HG03139 (cell line): ENCODE results near the gene TMPRSS5.

Experiments used
- ATAC-seq: cut with Tn5 transposase; IDR thresholded peaks from one replicate; pipeline ENCODE4 v1.9.1; 2021; ENCODE audit not compliant: unreplicated experiment

Gene TMPRSS5

DNA sequence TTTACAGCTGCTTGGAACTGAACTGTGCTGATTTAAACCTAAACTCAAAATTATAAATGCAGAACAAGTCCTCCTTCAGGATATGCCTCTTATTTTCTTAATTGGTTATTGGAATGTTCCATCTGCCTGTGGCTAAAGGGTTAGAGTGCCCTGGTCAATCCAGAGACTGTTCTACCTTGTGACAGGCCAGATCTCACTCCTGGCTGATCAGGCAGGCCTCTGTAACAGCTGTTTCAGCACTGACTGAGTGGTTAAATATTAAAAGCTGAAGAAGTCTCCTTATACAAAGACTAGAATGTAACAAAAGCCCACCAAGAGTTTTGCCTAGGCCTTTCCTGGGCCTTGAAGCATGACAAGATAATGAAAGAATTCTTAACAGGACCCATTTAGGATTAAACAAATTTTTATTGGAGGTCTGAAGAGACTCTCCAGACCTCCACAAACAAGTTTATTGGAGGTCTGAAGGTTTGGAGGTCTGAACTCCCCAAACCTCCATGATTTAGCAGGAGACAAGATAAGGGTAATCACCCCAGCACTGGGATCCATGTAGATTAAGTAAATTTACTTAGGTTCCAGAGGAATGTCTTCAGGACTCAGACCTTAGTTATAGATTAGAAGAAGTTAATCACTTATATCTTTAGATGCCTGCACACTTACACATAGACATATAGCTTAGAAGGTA lies 35.8 kb downstream of the TMPRSS5 start:
- ATAC-seq, result no peak

DNA sequence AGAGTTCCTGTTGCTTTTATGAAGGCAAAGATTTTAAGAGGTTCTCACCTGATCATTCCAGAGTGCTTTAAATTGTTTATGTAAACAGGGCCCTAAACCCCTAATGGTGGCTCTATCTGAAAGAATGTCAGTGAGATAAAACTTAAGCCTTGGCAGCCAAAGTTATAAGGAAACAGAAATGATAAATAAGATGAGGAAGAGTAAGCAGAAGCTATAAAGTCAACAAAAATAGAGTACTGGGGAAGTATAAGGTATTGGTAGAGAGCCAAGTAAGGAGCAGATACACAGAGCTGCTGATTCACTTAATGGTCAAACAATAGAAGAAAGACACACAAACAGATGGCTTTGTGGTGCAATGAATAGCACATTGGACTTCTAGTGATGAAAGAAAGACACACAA lies 37.9 kb downstream of the TMPRSS5 start:
- no peak for ATAC-seq

- no peak for ATAC-seq
Measured at GRCh38 chr11:113667801-113668200, 38.3 kb downstream of the TMPRSS5 start.

- no peak for ATAC-seq
Measured at GRCh38 chr11:113666584-113666983, 39.5 kb downstream of the TMPRSS5 start.

DNA sequence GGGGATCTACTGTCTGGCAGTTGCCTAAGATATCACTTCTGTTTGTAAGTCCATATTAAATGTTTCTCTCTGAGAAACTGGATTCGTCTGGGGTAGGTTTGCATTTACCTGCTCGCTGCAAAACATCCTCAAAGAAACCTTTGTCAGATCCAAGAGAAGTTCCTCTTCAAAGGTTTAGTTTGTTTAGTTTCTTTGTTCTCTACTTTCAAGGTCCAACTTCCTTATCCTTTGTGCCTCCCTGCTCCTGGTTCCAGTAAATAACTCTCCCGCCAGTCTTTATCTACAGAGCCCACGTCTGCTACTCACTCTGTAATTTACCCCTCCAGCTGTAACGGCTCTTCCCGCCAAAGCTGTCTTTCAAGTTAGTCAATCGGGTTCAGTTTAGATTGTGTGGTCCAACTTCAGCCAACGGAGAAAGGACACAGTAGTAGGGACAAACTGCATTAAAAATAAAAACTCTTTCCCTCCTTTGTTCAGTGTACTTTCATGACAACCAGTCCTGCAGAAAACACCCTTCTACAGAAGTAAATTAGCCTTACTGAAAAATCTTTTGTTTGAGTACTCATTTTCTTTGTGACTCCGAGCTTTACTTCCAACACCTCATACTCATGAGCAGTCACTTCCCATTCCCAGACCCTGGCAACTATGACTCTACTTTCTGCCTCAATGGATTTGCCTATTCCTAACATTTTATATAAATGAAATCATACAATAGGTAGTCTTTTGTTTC lies 41.0 kb downstream of the TMPRSS5 start:
- ATAC-seq, result no peak

GRCh38 chr11:113664069-113664980 lies 41.8 kb downstream of the TMPRSS5 start:
- ATAC-seq, result no peak

- no peak for ATAC-seq
Measured at GRCh38 chr11:113663567-113663966, 42.5 kb downstream of the TMPRSS5 start.

DNA sequence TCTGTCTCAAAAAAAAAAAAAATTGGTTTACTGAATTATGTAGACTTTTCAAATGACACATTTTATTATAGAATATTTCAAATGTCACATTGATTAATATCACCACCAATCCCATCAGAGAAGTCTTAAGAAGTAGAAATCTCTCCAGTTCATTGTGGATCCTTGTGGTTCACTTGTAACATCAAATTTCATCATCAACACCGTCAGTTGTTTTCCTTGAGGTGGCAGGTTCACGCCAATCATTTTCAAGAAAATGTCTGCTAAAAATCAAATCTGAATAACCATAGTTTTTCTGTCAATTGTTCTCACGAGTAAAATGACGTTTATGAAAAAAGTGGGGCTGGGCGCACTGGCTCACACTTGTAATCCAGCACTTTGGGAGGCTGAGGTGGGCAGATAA lies 50.3 kb downstream of the TMPRSS5 start:
- ATAC-seq, result no peak

DNA sequence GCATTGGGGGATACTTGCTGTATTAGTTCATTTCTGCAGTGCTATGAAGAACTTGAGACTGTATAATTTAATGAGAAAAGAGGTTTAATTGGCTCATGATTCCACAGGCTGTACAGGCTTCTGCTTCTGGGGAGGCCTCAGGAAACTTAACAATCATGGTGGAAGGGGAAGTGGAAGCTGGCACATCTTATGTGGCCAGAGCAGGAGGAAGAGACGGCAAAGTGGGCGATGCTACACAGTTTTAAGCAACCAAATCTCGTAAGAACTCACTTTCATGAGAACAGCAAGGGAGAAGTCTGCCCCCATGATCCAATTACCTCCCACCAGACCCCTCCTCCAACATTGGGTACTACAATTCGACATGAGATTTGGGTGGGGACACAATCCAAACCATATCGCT lies 55.1 kb downstream of the TMPRSS5 start:
- ATAC-seq, result no peak

- no peak for ATAC-seq
Measured at GRCh38 chr11:113649311-113649710, 56.8 kb downstream of the TMPRSS5 start.

DNA sequence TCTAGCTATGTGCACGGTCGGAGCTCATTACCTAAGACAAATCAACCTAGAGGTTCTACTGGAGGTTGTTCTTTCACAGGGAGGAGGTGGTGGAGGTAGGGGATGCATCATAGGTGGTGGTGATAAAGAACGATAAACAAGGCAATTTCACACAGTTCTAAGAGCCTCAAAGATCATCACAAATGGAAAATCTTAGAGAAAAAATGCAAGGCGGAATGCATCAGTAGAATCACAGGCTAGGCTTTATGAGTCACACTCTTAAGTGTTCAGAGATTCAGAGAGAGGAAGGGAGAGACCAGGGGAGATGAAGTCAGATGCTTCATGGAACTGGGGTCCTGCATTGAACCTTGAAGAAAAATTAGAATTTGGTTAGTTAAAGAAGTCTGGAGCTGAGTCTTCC lies 58.3 kb downstream of the TMPRSS5 start:
- no peak for ATAC-seq

GRCh38 chr11:113647108-113647507 lies 59.0 kb downstream of the TMPRSS5 start:
- ATAC-seq, result no peak

GRCh38 chr11:113645593-113646349 lies 60.3 kb downstream of the TMPRSS5 start:
- ATAC-seq, result no peak

- no peak for ATAC-seq
Measured at GRCh38 chr11:113644605-113645004, 61.5 kb downstream of the TMPRSS5 start.

GRCh38 chr11:113643701-113644100 lies 62.4 kb downstream of the TMPRSS5 start:
- no peak for ATAC-seq

- ATAC-seq, result no peak
Measured at GRCh38 chr11:113643006-113643585, 63.0 kb downstream of the TMPRSS5 start.

DNA sequence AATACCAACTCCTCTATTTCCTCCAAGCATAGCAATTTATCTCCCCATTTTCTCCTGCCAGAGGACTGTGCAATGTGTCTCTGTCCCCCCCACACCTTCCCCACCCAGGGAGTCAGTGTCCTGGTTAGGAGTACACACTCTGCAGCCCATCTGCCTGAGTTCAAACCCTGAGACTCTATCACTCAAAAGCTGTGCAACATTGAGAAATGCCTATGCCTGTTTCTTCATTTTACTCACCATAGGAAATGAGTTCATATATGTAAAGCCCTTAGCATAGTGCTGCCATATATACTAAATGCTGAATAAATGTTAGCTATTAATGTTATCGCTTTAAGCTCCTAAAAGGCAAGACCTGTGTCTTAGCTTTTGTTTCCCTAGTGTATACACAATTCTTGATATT lies 64.0 kb downstream of the TMPRSS5 start:
- no peak for ATAC-seq

DNA sequence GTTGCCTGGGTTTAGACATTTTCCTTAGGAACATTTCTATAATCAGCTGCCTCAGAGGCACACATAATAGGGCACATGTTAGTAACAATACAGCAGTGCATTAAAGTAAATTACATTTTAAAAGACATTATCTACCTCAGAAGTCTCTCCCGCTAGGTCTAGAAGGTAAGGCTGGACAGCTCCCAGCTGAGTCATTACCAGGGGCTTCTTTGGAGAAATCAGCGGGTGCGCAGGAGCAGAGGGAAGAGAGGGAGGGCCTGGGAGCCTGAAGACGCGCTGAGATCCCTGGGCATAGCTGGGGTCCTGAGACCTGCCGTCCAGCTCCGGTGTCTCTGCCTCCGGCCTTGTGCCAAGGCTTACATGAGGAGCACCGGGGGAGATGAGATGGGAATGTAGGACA lies 67.7 kb downstream of the TMPRSS5 start:
- ATAC-seq, result no peak

GRCh38 chr11:113637636-113638035 lies 68.5 kb downstream of the TMPRSS5 start:
- no peak for ATAC-seq
